Measurements from ENCODE around the gene CGGBP1. TPM values are rescaled to one million over a fixed set of nuclear protein-coding genes. Genes with fewer than 3 reads are reported as not detected.
A peak's percentile ranks its signal among the peaks of the same experiment; 100 is the strongest.

Gene CGGBP1
- total RNA-seq, 1 donor from 2014 or later, result 80.3 TPM

DNA sequence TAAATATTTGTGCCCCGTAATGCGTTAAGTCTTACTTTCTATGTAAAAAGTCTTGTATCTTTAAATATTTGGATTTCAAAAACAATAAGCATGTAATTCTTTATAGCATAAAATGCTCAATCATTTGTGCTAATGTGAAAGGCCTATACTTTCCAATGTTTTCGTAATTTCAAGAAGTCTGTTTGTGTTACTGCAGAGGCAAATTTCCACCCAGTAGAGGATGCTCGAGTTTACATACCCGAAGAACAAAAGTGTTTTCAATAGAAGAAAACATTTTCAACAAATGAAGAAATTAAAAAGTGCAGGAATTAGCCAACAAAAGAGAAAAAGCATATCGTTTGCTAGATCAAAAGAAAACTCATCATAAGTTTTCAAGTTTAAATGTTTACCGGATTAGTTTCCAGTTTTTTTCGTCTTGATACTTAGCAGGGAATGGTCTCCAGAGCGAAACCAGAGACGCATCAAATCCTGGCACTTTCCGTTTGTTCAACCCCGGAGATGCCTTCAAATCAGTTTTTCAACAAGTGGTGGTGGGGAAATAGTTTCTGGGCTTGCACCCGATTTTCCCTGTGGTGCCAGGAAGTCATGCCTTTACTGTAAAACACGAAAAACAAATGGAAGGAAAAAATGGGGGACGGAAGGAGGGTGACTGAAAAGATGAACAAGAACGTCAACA, 1.0 kb downstream of the CGGBP1 start:
- Mint-ChIP-seq H3K4me1 (ENCODE audit: unreplicated experiment) (peaks cover 33% of the 10 kb centered on the region), H3K27ac (ENCODE audit: unreplicated experiment) (peak overlapping the region; percentile 97), H3K27me3 (ENCODE audit: unreplicated experiment) (no peaks in the 10 kb centered on the region)

DNA sequence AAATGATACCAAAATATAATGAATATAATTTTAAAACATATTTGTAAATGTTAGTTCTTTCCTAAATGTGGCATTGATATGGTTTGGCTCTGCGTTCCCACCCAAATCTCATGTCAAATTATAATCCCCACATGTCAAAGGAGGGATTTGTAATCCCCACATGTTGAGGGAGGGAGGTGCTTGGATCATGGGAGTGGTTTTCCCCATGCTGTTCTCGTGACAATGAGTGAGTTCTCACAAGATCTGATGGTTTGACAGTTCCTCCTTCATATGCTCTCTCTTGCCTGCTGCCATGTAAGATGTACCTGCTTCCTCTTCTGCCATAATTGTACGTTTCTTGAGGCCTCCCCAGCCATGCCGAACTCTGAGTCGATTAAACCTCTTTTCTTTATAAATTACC, 12.0 kb downstream of the CGGBP1 start:
- H3K36me3 Mint-ChIP-seq (ENCODE audit: unreplicated experiment), result no peaks in the 10 kb centered on the region
- TF ChIP-seq, protein P1, sequence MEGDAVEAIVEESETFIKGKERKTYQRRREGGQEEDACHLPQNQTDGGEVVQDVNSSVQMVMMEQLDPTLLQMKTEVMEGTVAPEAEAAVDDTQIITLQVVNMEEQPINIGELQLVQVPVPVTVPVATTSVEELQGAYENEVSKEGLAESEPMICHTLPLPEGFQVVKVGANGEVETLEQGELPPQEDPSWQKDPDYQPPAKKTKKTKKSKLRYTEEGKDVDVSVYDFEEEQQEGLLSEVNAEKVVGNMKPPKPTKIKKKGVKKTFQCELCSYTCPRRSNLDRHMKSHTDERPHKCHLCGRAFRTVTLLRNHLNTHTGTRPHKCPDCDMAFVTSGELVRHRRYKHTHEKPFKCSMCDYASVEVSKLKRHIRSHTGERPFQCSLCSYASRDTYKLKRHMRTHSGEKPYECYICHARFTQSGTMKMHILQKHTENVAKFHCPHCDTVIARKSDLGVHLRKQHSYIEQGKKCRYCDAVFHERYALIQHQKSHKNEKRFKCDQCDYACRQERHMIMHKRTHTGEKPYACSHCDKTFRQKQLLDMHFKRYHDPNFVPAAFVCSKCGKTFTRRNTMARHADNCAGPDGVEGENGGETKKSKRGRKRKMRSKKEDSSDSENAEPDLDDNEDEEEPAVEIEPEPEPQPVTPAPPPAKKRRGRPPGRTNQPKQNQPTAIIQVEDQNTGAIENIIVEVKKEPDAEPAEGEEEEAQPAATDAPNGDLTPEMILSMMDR (IDR thresholded peaks at IDR 0.05), result no peak
- H3K9me3 Mint-ChIP-seq (ENCODE audit: unreplicated experiment), result no peaks in the 10 kb centered on the region
- peaks cover 4% of the 10 kb centered on the region for H3K27me3 Mint-ChIP-seq (ENCODE audit: unreplicated experiment)
- no peak overlapping the region for H3K27ac Mint-ChIP-seq (ENCODE audit: unreplicated experiment)
- DNase-seq (ENCODE audit: extremely low spot score, unreplicated experiment), result no peak
- no peaks in the 10 kb centered on the region for H3K4me1 Mint-ChIP-seq (ENCODE audit: unreplicated experiment)
- no peak overlapping the region for H3K4me3 Mint-ChIP-seq (ENCODE audit: unreplicated experiment)

More for the DNA sequence above, 1.0 kb downstream of the CGGBP1 start:
- Mint-ChIP-seq H3K36me3 (ENCODE audit: unreplicated experiment) (peaks cover 20% of the 10 kb centered on the region), H3K4me3 (ENCODE audit: unreplicated experiment) (peak overlapping the region; percentile 97), H3K9me3 (ENCODE audit: unreplicated experiment) (no peaks in the 10 kb centered on the region)
- no peak for DNase-seq (ENCODE audit: extremely low spot score, unreplicated experiment)
- TF ChIP-seq, protein P1 (IDR thresholded peaks at IDR 0.05), result peak; percentile 39

DNA sequence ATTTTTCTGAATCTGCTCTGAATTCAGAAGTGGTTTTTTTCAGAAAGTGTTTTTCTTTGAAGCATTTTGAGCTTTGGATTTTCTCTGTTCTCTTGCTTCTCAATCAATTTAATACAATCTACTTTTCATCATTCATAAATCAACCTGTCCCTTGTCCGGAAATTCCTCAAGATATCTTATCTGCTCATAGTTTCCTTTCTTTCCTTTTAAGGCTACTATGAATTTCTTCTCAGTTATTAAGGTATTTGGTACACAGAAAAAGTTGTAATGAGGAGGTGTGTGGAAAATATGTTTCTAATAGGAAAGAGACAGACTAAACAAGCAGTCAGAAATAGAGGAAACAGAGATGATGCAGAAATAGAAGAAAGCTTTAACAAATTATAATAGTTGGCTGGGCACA, 14.4 kb downstream of the CGGBP1 start:
- no peak for DNase-seq (ENCODE audit: extremely low spot score, unreplicated experiment)
- H3K4me1 Mint-ChIP-seq (ENCODE audit: unreplicated experiment), result no peaks in the 10 kb centered on the region
- TF ChIP-seq, protein P1 (IDR thresholded peaks at IDR 0.05), result no peak
- H3K27me3 Mint-ChIP-seq (ENCODE audit: unreplicated experiment), result peaks cover 4% of the 10 kb centered on the region
- no peaks in the 10 kb centered on the region for H3K9me3 Mint-ChIP-seq (ENCODE audit: unreplicated experiment)
- H3K27ac Mint-ChIP-seq (ENCODE audit: unreplicated experiment), result no peak overlapping the region
- H3K4me3 Mint-ChIP-seq (ENCODE audit: unreplicated experiment), result no peak overlapping the region
- no peaks in the 10 kb centered on the region for H3K36me3 Mint-ChIP-seq (ENCODE audit: unreplicated experiment)

DNA sequence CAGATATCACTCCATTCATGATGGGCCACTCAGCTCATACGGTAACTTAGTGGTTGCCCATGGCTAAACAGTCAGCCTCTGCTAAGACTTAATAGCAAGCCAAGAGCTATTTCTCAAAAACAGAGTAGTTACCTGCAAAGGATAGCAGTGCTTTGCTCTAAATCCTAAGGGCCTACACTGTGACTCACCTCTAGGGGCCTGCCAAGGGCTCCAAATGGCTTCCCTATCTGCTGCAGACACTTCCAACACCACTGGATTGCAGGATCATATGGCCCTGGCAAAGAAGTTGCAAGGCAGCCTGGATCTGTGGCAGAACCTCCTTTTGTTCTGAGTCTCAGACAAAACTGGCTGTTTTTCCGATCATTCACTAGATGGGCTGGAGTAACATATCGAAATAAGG, 17.8 kb downstream of the CGGBP1 start:
- TF ChIP-seq, protein P1 (IDR thresholded peaks at IDR 0.05), result no peak
- Mint-ChIP-seq H3K27me3 (ENCODE audit: unreplicated experiment) (peaks cover 4% of the 10 kb centered on the region), H3K9me3 (ENCODE audit: unreplicated experiment) (no peaks in the 10 kb centered on the region), H3K27ac (ENCODE audit: unreplicated experiment) (no peak overlapping the region), H3K36me3 (ENCODE audit: unreplicated experiment) (no peaks in the 10 kb centered on the region), H3K4me3 (ENCODE audit: unreplicated experiment) (no peak overlapping the region), H3K4me1 (ENCODE audit: unreplicated experiment) (no peaks in the 10 kb centered on the region)
- DNase-seq (ENCODE audit: extremely low spot score, unreplicated experiment), result no peak

DNA sequence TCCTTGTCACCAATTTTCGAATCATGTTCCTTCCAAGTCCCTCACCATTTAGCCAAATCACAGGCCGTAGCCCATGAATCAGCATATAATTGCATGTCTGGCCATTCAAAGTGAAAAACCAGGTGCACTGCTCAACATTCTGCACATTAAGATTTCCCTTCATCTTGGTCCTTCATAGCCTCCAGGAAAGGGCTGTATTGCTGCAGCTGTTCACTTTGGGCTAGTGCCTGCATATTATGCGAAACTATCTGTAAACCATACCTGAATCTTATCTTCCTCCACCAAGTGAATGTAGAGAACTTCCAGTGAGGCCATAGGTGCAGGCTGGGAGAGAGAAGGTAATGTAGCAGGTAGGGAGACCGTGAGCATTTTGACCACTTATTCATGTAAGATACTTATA, 18.3 kb downstream of the CGGBP1 start:
- Mint-ChIP-seq H3K36me3 (ENCODE audit: unreplicated experiment) (no peaks in the 10 kb centered on the region), H3K9me3 (ENCODE audit: unreplicated experiment) (no peaks in the 10 kb centered on the region), H3K27ac (ENCODE audit: unreplicated experiment) (no peak overlapping the region), H3K27me3 (ENCODE audit: unreplicated experiment) (peaks cover 4% of the 10 kb centered on the region), H3K4me3 (ENCODE audit: unreplicated experiment) (no peak overlapping the region), H3K4me1 (ENCODE audit: unreplicated experiment) (no peaks in the 10 kb centered on the region)
- TF ChIP-seq, protein P1 (IDR thresholded peaks at IDR 0.05), result no peak
- no peak for DNase-seq (ENCODE audit: extremely low spot score, unreplicated experiment)
